ENCODE data around the gene SLC4A8. TPM values are rescaled to one million over a fixed set of nuclear protein-coding genes. Genes with fewer than 3 reads are reported as not detected.
"Not testable (repeated sequence)": the region's sequence is repeated elsewhere in the genome, so short reads cannot be mapped to it uniquely, and the experiment has no call there.

The SLC4A8 gene
- polyA plus RNA-seq, 3 donors: 0.11 to 1.0 (median 0.31) TPM

DNA sequence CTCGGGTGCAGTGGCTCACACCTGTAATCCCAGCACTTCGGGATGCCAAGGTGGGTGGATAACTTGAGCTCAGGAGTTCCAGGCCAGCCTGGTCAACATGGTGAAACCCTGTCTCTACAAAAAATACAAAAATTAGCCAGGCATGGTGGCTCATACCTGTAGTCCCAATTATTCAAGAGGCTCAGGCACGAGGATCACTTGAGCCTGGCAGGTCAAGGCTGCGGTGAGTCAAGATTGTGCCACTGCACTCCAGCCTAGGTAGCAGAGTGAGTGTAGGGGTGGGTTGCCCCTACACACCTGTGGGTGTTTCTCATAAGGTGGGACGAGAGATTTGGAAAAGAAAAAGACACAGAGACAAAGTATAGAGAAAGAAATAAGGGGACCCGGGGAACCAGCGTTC lies 29.4 kb downstream of the SLC4A8 start:
- not testable (repeated sequence) for H3K27ac ChIP-seq (ENCODE audit: low read depth, low read length)
- 69 to 91% (median 91%) methylated on average over 5 to 7 of the region's 7 CpGs for WGBS, 3 donors

DNA sequence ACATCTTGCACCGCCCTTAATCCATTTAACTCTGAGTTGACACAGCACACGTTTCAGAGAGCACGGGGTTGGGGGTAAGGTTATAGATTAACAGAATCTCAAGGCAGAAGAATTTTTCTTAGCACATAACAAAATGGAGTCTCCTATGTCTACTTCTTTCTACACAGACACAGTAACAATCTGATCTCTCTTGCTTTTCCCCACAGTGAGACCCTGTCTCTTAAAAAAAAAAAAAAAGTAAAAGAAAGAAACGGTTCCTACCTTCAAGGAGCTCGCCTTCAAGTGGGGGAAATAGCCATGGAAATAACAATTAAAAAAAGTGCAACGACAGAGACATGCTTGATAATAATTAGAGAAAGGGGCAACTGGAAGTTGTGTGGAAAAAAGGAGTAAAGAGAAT lies 30.4 kb downstream of the SLC4A8 start:
- WGBS, 3 donors: 73 to 79% (median 77%) methylated on average over 3 of the region's 6 CpGs
- H3K27ac ChIP-seq (ENCODE audit: low read depth, low read length): not testable (repeated sequence)

DNA sequence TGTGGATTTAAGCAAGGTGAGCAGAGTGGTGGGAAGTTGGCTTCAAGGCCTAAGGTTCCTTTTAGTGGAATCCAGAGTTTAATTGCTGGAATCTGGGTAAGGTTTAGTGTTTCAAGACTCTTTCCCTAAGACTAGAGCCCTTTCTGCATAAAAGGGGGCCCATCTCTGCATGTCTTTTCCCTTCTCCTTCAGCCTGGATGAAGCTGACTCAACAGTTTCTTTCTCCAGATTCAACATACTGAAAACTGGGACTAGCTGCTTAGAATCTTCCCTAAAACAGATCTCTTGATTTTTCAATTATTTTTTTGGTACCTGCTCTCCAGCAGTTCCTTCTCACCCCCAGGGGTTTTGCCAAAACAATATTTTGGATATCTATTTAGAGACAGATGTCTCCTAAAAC lies 34.0 kb downstream of the SLC4A8 start:
- H3K27ac ChIP-seq (ENCODE audit: low read depth, low read length): no peak overlapping the region

DNA sequence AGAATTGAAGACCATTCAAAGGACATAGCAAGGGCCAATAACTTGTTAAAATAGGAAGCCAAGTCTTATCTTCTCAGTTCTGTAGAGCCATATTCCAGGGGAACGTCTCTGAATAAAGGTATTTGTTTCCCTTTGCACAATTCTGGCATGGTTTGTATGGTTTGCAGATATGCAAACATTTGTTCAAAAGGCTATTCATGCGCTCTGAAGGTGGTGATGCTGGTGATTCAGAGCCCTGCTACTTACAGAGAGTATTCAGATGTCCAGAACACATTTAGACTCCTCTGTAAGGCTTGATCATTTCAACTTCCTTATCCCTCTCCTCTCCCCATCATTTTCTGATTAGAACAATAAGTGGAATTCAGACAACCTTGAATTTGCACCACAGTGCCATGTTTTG lies 35.9 kb downstream of the SLC4A8 start:
- 58 to 89% (median 81%) methylated on average over 2 of the region's 2 CpGs for WGBS, 3 donors
- H3K27ac ChIP-seq (ENCODE audit: low read depth, low read length): no peak overlapping the region

DNA sequence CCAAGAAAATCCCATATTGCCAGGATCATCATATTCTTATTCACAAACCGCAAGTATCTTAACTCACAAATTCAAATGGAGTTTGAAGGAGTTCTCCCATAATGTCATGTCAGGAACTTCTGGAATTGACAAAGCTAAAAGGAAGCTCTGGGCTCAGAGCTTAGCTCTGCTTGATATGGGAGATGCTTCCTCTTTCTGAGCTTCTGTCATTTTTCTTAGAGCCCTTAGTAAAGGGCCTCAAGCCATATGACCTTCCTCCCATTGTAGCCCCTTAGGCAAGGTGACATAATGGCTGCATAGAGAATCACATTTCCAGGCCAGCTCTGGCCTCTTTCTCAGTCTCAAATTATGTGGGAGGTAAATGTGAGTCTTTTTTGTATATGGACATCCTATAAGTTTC lies 40.9 kb downstream of the SLC4A8 start:
- WGBS, 3 donors: 89 to 100% (median 95%) methylated on average over 1 of the region's 1 CpG
- no peak overlapping the region for H3K27ac ChIP-seq (ENCODE audit: low read depth, low read length)

DNA sequence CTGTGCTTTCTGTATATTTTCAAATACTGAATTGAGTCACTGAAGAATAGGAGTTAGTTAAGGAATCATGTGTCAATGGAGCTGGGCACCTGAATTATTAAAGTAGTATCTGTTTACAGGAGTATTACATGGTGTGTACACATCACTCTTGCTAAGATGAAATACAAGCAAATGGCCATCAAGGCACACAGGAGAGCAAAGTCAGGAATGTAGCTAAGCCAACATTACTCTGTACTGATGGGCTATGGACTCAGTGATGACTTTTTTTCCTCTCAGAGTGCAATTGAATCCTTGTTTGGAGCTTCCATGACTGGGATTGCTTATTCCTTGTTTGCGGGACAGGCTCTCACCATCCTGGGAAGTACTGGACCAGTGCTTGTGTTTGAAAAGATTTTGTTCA lies 45.5 kb downstream of the SLC4A8 start:
- 95 to 100% (median 100%) methylated on average over 1 of the region's 1 CpG for WGBS, 3 donors
- no peak overlapping the region for H3K27ac ChIP-seq (ENCODE audit: low read depth, low read length)

DNA sequence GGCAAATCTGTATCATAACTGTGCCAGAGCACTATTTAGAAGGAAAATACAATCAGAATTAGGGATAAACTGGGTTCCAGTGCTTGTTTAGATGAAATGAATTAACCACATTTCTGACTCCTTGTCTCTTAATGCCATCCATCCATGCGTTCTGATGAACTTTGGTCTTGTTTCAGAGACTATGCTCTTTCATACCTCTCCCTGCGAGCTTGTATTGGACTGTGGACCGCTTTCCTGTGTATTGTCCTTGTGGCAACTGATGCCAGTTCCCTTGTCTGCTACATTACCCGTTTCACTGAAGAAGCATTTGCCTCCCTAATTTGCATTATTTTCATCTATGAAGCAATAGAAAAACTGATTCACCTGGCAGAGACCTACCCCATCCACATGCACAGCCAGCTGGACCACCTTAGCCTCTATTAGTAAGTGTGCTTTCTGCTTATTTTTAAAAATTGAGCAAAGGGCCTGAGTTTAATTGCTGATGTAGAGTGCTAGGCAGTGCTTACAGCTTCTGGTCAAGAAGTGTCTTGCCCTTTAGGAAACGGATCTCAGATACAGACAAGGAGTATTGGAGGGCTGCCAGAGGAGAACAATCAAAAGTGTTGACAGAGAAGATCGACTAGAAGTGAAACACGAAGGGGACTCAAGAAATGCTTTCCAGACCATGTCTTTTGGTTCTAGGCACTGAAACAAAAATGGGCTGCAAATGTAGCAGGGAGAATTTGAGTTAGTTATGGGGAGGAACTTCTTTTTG lies 46.7 kb downstream of the SLC4A8 start:
- WGBS, 3 donors: 72 to 76% (median 73%) methylated on average over 7 of the region's 7 CpGs
- no peak overlapping the region for H3K27ac ChIP-seq (ENCODE audit: low read depth, low read length)

DNA sequence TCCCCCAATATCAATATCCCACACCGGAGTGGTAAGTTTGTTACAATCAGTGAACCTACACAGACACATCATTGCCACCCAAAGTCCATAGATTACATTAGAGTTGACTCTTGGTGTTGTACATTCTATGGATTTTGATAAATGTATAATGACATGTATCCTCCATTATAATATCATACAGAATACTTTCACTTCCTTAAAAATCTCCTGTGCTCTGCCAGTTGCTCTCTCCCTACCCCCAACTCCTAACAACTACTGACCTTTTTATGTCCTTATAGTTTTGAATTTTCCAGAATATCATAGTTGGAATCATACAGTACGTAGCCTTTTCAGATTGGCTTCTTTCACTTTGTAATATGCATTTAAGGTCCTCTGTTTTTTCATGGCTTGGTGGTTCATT lies 48.4 kb downstream of the SLC4A8 start:
- 98 to 100% (median 98%) methylated on average over 2 of the region's 2 CpGs for WGBS, 3 donors

DNA sequence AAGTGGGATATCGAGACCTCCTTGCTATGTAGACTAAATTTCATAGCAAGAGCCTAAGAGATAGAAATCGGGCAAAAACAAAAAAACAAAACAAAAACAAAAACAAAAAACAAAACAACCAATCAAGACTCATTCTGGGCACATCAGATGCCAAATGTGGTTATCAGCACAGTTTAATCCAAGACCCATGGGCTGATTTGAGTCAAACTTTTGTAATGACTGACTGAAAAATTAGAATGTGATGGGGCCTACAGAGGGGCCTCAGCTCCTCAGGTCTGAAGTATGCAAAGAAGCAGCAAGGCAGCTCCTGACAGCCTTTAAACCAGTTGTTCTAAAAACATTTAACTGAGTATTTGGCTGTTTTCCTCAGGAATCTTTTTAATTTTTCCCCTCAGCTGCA lies 49.3 kb downstream of the SLC4A8 start:
- WGBS, 3 donors: 94 to 96% (median 96%) methylated on average over 2 of the region's 2 CpGs
- no peak overlapping the region for H3K27ac ChIP-seq (ENCODE audit: low read depth, low read length)

More for the DNA sequence above, 48.4 kb downstream of the SLC4A8 start:
- no peak overlapping the region for H3K27ac ChIP-seq (ENCODE audit: low read depth, low read length)

DNA sequence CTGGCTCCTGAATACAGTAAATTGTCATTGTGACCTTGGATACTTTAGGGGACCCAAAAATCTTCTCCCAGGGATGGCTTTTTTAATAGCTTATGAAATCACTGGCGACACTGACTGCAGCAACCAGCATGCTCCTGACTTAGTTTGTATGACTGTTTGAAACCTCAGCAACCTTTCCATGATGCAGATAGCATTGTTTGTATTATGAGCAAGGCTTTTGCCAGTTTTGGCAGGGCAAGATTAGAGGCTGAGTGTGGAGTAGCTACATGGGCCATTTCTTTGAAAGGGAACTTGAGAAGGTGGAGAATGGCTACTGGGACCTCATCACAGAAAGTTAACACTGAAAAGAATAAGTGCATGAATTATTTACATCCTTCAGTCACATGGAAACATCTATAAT lies 50.9 kb downstream of the SLC4A8 start:
- no peak overlapping the region for H3K27ac ChIP-seq (ENCODE audit: low read depth, low read length)
- WGBS, 3 donors: 41 to 93% (median 88%) methylated on average over 1 of the region's 1 CpG

DNA sequence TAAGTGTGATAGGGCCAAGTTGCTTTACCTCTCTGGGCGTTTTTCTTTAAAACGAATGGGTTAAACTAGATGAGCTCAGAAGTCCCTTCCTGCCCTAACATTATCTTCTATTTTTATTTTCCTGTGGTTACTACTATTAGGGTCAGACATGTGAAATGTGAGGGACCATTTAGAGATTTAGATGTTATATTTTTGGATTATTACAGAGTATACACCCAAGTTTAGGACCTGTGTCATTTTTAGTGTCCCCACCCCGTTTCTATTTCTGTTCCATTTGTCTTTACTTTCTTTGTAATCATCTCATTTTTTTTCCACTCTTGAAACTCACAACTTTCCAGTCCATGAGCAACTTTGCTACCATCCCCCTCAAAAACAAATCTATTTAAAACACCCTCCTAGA lies 56.3 kb downstream of the SLC4A8 start:
- WGBS, 3 donors: 77 to 84% (median 78%) methylated on average over 3 of the region's 3 CpGs
- H3K27ac ChIP-seq (ENCODE audit: low read depth, low read length): no peak overlapping the region

DNA sequence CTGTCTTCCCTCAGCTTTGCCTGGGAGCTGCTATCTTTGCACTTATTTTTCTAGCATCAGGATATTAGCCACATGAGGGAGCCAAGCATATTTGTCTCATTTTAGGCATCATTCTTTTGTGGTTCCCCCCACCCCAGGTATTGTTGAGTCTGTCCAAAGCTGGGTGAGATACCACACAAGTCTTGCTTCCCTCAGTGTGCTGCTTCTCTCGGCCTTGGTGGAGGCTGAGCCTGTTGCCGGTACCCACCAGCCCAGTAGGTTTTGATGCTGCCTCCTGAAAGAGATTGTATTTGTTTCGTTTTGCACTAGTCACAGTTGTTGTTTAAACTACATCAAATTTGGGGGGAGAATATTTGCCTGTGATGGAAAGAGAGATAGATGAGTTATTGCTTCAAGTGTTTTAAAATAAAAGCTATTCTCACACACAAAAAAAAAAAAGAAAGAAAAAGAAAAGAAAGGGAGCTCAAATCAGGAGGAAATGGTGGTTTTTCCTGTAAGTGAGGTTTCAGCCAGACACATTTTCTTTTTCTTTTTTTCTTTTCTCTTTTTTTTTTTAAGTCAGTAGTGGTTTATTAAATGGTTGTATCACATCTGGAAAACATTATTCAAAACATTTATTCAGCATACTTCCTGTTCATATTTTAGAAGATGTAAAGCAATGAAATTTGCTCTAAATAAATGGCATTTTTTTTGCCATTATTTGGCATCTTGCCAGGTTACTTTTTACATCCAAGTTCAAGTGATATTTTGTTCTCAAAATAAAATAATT lies 58.5 kb downstream of the SLC4A8 start:
- 44 to 72% (median 50%) methylated on average over 3 of the region's 3 CpGs for WGBS, 3 donors

DNA sequence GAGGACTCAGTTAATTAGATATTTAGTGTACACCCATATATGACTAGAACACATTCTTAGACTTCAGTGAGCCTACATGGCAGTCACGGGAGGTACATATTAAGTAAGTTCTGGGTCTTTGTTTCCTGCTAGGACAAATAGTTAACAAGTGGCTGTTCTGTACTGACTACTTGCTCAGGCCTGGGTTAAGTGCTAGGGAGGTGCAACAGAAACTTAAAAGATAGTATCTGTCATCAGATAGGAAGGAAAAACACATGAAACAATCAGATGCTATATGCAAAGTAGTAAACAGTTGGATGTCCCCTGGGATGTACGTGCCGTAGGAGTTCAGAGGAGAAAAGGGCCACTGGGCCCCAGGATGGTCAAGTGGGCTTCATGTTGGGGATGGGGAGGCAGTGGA lies 59.5 kb downstream of the SLC4A8 start:
- 82 to 91% (median 86%) methylated on average over 3 of the region's 3 CpGs for WGBS, 3 donors
- no peak overlapping the region for H3K27ac ChIP-seq (ENCODE audit: low read depth, low read length)

More for the DNA sequence above, 58.5 kb downstream of the SLC4A8 start:
- no peak overlapping the region for H3K27ac ChIP-seq (ENCODE audit: low read depth, low read length)

DNA sequence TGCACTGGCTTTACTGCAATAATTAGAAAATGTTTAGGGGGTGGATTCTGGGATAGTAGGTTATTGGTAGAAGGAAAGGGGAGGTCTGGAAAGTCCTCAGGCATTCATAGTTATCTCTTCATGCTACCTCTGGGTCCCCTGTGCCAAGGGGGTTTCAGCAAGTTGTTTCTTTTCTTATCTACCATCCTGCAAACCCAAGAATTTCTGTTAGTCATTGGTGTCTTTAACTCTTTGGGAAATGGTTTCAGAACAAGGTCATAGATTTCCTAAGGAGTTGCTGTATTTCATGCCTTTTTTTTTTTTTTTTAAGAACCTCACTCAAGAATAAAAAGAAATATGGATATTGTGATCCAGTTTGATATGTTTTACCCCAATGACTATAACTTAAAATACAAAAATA lies 63.6 kb downstream of the SLC4A8 start:
- H3K27ac ChIP-seq (ENCODE audit: low read depth, low read length): no peak overlapping the region

DNA sequence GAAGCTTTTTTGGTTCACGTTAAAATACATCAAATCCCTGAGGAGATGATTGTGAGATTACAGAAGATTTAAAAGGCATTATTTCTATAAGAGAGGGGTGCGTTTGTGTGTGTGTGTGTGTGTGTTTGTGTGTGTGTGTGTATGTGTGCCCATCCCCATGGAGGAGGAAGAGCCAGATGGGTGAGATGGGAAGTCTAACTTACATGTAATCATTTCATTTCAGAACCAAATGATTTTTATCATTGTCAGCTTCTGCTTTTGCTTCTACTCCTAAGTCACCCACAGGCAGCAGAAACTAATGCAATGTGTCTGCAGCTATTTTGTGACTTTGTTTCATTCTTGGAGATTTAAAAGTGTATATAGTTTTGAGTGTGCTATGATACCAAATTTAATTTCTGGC lies 68.7 kb downstream of the SLC4A8 start:
- H3K27ac ChIP-seq (ENCODE audit: low read depth, low read length): no peak overlapping the region
- WGBS, 3 donors: 60 to 83% (median 67%) methylated on average over 2 of the region's 2 CpGs

DNA sequence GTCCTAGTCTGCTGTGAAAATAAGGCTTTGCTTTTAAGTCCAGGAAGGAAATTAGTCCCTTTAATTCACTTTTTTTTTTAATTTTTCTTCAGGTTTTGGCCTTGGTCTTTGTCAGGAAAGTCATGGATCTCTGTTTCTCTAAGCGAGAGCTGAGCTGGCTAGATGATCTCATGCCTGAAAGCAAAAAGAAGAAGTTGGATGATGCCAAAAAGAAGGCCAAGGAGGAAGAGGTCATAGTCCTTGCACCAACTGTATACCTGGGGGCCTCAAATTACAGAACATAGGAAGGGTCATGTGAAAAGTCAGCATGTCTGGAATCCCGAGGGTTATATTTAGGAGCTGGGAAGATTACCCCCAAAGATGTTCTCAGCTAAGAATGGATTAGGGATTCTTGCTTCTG lies 72.3 kb downstream of the SLC4A8 start:
- WGBS, 3 donors: 92 to 93% (median 93%) methylated on average over 2 of the region's 2 CpGs
- H3K27ac ChIP-seq (ENCODE audit: low read depth, low read length): no peak overlapping the region

DNA sequence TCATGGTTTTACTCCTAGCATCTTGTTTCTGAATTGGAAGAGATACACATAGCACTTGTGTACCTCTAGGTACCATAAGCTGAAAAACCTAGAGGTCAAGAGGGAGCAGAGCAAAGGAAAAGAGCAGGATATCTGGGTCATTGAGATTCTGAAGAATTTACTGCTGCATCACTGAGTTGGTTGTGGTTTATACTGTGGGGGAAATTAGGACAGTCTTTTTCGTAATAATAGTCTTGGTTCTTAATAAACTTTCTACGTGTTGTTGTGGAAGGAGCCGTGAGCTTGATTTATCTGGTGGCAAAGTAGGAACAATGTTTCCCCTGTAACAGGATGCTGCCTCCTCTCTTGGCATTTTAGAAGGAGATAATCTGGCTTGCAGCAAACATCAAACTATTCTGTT lies 80.2 kb downstream of the SLC4A8 start:
- 42 to 83% (median 59%) methylated on average over 3 of the region's 3 CpGs for WGBS, 3 donors
- no peak overlapping the region for H3K27ac ChIP-seq (ENCODE audit: low read depth, low read length)

DNA sequence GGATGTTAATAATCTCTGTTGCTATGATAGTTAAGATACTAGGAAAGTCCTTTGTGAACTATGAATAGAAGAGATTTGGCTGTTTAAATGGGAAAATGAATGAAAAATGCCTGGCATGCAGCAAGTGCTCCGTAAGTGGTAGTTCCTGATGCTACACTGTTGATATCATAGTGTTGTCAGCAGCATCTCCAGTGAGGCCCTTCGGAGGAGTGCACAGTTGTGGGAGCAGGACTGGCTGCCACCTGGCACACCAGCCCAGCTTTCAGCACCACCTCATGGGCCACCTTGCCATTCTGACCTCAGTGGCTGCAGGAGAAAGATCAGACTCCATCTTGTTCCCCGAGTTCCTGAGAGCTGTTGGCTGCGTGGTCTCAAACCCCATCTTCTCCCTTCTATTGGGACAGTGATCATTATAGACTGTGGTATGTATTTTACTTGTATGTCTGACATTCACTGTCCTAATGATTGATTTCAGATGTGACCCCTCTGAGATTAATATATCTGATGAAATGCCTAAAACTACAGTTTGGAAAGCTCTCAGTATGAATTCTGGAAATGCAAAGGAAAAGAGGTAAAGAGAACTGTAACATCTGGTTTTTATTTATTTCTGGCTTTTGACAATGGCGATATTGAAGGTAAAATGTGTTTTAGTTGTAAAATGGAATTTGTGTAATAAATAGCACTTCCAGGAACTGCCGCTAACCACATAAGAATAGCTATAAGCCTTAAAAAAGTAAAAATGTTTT lies 80.9 kb downstream of the SLC4A8 start:
- WGBS, 3 donors: 70 to 79% (median 77%) methylated on average over 6 of the region's 6 CpGs
- H3K27ac ChIP-seq (ENCODE audit: low read depth, low read length): no peak overlapping the region

DNA sequence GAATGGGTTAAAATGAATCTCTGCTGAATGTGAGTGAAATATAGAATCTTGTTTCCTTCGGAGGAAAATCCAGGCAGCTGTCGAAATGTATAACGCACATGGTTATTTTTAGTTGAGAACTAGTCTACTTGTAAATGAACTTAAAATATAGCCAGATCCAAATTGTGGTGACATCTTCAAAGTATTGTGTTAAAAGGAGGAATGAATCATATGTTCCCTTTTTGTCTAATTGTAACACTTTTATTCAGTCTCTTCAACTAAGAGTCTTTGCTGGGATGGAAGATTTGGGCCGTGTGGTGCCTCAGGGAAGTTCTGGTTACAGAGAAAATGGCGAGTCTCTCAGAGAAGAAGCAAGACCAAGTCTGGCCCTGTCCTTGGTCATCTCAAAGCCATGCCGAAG lies 82.5 kb downstream of the SLC4A8 start:
- WGBS, 3 donors: 90 to 92% (median 91%) methylated on average over 6 of the region's 6 CpGs
- H3K27ac ChIP-seq (ENCODE audit: low read depth, low read length): no peak overlapping the region

All from adipose tissue (tissue), 3 donors.